ENCODE results near the gene SPC25.

DNA sequence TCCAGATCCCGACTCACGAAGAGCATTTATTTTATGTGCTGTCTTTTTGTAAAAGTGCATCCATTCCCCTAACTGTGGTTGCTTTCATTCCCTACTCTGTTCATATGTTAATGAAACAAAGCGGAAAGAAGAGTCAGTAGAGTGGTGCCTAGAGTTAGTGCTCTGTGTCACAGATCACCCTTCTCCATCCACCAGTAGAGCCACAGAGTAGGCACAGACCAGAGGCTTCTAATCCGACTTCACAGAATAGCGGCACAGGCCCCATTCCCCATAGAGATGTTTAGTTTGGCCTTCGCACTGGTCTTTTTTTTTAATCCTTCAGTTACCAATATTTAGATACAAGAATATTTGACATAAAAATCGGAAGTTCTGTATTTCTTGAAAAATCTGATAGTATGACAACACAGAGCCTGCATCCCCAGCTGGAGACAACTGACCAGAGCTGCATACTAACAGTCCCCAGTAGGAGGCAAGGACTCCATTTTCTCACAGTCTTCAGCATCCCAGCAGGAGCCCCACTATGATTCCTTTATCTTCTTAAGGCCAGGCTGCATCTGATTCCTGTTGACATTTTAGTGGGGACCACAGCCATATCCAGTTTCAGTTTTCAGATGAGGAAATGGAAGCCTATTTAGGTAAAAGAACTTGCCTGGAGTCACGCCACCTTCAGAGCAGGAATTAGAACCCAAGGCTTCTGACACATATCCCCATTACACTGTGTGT lies 17.9 kb upstream of the SPC25 start:
- TF ChIP-seq POLR2A (IDR thresholded peaks at IDR 0.05) = no peak
- TF ChIP-seq, protein P1, sequence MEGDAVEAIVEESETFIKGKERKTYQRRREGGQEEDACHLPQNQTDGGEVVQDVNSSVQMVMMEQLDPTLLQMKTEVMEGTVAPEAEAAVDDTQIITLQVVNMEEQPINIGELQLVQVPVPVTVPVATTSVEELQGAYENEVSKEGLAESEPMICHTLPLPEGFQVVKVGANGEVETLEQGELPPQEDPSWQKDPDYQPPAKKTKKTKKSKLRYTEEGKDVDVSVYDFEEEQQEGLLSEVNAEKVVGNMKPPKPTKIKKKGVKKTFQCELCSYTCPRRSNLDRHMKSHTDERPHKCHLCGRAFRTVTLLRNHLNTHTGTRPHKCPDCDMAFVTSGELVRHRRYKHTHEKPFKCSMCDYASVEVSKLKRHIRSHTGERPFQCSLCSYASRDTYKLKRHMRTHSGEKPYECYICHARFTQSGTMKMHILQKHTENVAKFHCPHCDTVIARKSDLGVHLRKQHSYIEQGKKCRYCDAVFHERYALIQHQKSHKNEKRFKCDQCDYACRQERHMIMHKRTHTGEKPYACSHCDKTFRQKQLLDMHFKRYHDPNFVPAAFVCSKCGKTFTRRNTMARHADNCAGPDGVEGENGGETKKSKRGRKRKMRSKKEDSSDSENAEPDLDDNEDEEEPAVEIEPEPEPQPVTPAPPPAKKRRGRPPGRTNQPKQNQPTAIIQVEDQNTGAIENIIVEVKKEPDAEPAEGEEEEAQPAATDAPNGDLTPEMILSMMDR (IDR thresholded peaks at IDR 0.05) = no peak
